DMS153 (cell line): ENCODE results near the gene ABAT.
A peak's percentile ranks its signal among the peaks of the same experiment; 100 is the strongest.

Source experiments
- DNase-seq: peaks from one replicate; lab custom pipeline; 2025; lab: John Stamatoyannopoulos, UW

Gene ABAT

GRCh38 chr16:8717892-8718415 is 43.5 kb downstream of the ABAT start:
- no peak for DNase-seq

- DNase-seq, result no peak
Measured at GRCh38 chr16:8718851-8719680, 44.6 kb downstream of the ABAT start.

DNA sequence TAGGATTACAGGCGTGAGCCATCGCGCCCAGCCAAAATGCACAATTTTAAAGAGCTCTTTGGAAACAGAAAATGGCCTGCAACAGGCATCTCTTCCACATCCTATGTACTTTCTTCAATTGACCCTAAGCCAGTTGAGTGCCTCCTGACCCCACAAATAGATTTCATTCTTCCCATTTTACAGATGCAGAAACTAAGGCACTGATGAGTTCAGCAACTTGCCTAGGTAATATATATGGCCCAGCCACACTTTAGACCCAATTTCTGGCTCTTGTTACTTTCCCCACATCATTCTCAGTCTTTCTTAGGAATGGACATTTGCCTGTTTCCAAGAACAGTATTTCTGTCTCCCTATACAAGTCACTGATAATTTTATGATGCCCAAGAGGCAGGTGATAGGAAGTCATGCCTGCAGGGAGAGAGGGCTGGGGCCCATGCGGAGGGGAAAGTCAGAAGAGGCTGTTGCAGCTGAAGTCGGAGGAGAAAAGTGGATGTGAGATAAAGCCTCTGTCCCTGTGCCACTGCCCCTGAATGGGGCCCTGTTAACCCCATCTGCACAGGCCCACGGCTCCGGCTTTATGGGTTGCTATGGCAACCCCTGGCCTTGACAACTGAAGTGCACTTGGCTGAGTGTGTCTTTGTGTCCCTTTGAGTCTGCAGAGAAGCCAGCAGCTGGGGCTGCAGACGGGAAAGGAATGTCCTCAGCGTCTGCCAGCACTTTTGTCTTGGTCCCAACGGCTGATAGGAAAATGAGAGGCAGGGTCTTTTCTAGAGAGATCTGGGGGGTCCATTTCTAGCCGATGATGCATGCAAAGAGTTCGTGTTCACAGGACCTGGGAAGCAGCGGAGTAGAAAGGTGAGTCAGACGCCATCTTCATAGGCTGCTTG is 45.9 kb downstream of the ABAT start:
- peak; percentile 88 for DNase-seq

DNA sequence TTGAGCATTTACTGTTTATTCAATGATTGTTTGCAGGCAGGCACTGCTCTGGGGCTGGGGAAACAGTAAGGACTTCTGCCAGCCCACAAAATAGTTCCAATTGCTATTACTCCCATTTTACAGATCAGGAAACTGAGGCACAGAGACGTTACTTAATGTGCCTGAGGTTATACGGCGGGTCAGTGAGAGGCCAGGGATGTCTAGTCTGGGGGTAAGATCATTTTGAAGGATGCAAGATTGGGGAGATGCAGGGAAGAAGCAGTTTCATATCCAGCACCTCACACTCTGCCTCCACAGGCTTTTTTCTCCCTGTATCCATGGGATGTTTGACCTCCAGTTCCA is 46.5 kb downstream of the ABAT start:
- DNase-seq, result no peak

GRCh38 chr16:8721336-8722024 is 47.1 kb downstream of the ABAT start:
- DNase-seq, result no peak

DNA sequence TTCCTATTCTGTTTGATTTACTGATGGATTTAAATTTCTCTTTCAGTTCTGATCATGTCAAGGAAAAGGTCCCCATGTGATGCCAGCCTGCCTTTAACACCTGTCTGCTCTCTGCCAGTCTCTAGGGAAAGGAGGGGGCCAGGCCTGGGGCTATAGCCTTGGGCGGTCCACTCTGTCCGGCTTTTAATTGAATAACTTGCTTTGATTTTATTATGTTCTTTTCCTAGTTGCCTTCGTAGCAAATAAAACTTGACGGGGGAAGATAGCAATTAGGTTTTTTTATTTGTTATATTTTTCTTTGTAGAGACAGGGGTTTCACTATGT is 47.6 kb downstream of the ABAT start:
- no peak for DNase-seq

DNA sequence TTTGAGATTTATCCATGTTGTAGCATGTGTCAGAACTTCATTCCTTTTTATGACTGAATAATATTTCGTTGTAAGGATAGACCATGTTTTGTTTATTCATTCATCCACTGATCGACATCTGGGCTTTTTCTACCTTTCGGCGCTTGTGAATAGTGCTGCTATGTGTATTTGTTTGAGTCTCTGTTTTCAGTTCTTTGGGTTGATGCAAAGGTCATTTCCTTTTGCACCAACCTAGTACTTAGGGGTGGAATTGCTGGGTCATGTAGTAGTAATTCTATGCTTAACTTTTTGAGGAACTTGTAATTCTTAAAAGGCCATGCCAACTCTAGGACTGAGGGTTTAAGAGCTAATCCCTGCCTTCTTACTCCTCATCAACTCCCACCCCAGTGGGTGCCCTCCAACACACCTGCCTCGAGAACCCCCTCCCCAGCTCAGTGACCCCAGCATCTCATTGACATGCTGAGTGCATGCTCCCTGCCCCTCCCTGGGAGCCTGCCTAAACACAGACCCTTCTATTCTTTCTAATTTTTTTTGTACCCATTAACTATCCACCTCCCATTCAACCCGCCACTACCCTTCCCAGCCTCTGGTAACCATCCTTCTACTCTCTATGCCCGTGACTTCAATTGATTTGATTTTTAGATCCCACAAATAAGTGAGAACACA is 51.2 kb downstream of the ABAT start:
- no peak for DNase-seq

DNA sequence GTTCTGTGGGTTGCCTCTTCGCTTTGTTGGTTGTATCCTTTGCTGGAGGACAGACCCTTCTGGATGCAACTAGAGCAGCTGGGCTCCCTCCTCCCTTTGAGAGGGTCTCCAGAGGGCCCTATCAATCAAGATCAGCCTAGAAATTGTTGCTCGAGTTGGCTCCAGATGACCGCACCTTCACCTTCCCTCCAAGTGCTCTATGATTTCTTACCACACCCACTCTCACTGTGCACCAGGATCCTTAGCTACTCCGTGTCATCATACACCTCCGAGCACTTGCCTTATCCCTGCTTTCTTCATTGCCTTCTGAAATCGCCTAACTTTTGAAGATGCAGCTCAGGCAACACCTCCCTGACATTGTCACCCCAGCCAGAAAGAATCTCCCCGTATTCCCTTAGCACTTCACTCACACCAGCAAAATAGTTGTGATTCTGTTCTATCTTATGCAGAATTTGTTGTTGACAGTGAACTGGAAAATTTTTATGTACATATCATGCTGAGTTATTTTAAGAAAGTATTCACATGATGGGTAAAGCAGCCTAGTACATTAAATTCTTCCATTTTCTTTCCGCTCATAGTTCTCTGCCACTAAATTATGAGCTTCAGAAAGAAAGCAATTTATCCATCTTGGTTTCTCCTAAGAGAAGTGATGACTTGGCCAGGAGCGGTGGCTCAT is 52.9 kb downstream of the ABAT start:
- DNase-seq, result no peak

DNA sequence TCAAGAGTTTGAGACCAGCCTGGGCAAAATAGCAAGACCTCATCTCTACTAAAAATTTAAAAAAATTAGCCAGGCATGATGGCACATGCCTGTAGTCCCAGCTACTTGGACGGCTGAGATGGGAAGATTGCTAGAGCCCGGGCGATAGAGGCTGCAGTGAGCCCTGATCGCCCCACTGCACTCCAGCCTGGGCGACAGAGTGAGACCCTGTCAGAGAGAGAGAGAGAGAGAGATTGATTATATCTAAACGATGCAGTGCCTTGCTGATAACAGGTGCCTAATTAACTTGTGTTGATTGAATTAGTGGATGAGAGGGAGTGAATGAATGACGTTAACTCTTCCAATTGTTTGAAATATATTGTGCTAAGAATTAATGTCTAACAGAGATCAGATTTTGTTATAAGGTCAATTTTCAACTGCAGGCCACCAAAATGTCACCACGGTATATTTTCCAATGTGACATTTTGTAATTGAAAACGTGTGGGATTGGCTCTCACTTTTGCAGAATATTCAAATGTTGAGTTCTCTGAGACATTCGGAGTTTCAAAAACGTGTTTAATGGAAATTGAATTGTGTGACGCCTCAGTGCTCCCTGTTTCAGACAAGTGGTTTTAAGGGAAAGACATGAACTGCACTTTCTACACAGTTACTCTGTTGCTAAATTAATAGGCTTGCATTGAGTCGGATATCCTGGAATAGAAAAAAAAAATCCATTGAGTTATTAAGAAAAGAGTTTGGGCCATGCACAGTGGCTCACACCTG is 53.6 kb downstream of the ABAT start:
- no peak for DNase-seq

GRCh38 chr16:8729779-8730334 is 55.4 kb downstream of the ABAT start:
- DNase-seq, result no peak

DNA sequence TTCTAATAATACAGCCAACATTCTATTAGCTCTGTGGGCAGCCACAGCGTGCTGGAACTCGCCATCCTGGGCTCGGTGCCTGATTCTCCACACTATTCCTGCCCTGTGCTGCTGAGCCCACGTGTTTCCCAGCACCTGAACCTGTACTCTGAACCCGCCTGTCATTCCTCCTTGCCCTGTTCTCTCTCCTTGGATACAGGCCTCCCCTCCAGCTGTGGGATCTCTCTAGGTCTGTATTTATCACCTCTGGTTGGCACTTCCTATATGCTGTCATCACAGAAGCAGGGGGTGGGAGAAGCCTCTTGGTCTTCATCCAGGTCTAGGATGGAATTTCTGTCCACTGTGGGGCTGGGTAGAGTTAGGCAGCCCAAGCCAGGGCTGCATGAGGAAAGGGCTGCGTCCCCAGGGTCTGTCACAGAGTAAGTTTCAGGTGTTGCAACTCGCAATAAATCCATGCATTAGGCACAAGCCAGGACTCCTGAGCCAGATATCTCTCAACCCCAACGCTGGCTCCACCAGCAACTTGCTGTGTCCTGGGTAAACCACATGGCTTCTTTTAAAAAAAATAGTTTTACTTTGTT is 56.0 kb downstream of the ABAT start:
- DNase-seq, result peak; percentile 6

- no peak for DNase-seq
Measured at GRCh38 chr16:8733849-8734540, 59.6 kb downstream of the ABAT start.

DNA sequence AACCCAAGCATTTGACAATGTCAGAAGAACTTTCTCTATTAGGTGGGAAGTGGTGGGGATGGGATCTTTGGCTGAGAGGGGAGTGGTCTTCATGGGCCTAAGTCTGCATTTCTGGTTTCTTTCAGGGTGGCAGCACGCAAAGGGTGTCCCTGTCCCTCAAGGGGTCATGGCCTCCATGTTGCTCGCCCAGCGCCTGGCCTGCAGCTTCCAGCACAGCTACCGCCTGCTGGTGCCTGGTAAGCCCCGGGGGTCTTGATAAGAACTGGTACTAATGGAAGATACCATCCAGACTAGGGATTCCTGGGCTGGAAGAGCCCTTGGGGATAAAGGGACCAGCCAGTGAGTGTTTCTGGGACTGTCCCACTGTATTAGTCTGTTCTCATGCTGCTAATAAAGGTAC is 61.2 kb downstream of the ABAT start:
- DNase-seq, result no peak

DNA sequence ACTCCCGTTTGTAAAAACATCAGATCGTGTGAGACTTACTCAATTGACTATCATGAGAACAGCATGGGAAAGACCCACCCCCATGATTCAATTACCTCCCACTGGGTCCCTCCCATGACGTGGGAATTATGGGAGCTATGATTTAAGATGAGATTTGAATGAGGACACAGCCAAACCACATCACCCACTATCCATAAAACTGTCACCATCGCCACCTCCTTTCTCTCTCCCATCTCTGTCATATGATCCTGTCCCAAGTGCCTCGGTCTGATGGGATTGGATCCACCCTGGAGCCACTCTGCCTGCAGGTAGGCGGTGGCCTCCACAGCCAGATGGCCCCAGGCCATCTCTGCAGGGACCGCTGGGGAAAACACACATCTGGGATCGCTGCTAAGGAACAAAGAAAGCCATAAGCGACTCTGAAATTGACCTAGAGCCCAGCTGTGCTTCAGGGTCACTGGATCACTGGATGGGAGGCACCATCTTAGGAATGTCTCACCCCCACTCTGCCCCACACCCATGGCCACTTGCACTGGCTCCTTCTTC is 61.8 kb downstream of the ABAT start:
- DNase-seq, result no peak

DNA sequence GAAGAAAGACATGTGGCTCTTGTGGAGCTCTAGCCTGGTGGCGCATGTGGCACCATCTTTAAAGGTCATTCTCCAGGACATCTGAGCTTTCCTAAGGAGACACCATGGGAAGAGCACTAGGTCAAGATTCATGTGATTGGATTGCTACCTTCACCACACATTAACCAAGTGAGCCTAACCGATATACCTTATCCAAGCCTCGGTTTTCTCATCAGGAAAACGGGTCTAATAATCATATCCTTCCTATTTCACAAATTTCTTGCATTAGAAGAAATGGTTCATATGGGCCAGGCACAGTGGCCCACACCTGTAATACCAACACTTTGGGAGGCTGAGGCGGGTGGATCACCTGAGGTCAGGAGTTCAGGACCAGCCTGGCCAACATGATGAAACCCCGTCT is 64.7 kb downstream of the ABAT start:
- DNase-seq, result no peak

DNA sequence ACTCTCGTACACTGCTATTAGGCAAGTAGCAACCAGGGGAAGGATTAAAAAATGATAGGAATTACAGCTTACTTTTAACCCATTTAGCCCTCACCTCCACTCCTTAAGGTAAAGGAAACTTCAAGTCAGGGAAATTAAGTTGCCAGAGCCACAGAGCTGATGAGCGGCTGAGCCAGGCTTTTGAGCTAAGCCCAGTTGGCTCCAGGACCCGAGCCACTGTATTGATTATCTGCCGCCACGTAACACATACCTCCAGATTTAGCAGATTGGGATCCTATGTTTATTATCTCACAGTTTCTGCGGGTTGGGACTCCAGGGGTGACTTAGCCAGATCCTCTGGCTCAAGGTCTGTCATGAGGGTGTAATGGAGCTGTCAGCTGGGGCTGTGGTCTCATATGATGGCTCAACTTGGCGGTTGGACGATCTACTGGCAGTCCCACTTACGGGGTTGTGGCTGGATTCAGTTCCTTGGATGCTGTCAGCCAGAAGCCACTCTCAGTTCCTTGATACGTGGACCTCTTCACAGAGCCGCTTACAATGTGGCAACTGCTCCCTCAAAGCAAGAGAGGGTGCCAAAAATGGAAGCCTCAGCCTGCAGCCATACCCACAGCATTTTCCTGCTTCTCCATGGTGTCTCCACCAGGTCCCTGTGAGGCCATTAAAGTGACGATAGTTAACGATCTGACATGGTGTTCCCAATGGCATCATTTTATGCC is 65.7 kb downstream of the ABAT start:
- DNase-seq, result no peak

DNA sequence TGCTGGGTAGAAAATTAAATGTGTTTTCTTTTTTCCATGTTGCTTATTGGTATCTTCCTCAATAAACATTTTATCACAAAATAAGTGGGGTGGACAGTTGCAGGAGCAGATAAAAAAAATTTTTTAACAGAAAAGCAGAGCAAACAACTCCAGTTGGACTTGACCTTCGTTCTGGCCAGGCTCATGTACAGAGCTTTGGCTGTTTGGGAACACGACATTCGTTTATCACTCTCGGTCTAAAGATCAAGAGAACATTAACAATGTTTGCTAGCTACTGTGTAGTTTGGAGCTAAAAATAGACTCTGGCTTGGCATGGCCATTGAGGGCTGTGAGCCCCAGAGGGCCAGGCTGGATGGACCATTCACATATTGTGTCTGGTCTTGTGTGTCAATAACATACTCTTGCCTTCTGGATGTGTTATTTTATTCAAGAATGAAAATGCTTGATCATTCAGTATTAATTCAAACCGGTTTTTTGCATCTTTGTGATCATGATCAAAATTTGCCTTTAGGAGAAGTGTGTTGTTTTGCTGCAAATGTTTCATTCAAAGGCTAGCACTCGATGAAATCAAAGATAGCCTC is 66.4 kb downstream of the ABAT start:
- DNase-seq, result peak; percentile 26

DNA sequence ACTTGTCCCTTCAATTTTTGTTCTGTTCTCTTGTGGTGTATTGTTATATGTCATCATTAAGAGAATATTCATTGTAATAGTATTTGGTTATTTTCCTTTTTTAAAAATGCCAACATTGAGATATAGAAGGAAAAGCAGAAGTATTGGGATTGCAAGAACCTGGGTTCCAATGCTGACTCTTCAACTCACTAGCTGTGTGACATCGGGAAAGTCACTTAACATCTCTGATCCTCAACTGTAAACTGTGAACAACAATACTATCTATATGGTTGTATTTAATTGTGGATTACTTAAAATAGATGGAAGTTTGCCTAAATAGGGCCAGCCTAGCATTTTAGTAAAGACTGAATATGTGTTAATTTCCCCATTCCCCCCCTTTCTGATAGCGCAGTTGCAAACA is 67.2 kb downstream of the ABAT start:
- DNase-seq, result no peak
